Measurements from ENCODE around the gene SCARB2.
A peak's percentile ranks its signal among the peaks of the same experiment; 100 is the strongest.

Gene SCARB2

DNA sequence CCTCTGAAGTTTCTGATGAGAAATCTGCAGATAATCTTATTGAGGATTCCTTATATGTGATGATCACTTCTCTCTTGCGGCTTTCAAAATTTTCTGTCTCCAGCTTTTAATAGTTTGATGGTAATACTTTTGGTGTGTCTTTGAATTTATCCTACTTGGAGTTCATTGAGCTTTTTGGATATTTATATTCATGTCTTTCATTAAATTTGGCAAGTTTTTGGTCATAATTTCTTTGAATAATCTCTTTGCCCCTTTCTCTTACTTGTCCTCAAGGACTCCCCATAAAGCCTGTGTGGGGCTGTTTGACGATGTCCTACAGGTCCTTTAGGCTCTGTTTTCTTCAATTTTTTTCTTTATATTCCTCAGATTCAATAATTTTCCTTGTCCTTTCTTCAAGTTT lies 26.6 kb upstream of the SCARB2 start:
- H3K4me3 Mint-ChIP-seq = no peak overlapping the region
- H3K9me3 Mint-ChIP-seq = peaks cover 45% of the 10 kb centered on the region
- peaks cover 11% of the 10 kb centered on the region for H3K27me3 Mint-ChIP-seq (ENCODE audit: low read depth)
- TF ChIP-seq, protein P1, sequence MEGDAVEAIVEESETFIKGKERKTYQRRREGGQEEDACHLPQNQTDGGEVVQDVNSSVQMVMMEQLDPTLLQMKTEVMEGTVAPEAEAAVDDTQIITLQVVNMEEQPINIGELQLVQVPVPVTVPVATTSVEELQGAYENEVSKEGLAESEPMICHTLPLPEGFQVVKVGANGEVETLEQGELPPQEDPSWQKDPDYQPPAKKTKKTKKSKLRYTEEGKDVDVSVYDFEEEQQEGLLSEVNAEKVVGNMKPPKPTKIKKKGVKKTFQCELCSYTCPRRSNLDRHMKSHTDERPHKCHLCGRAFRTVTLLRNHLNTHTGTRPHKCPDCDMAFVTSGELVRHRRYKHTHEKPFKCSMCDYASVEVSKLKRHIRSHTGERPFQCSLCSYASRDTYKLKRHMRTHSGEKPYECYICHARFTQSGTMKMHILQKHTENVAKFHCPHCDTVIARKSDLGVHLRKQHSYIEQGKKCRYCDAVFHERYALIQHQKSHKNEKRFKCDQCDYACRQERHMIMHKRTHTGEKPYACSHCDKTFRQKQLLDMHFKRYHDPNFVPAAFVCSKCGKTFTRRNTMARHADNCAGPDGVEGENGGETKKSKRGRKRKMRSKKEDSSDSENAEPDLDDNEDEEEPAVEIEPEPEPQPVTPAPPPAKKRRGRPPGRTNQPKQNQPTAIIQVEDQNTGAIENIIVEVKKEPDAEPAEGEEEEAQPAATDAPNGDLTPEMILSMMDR (IDR thresholded peaks at IDR 0.05; ENCODE audit: unreplicated experiment in 3 of 3) = no peak
- no peaks in the 10 kb centered on the region for H3K36me3 Mint-ChIP-seq (ENCODE audit: low read depth)
- H3K4me1 Mint-ChIP-seq = peaks cover 16% of the 10 kb centered on the region
- no peak overlapping the region for H3K27ac Mint-ChIP-seq

DNA sequence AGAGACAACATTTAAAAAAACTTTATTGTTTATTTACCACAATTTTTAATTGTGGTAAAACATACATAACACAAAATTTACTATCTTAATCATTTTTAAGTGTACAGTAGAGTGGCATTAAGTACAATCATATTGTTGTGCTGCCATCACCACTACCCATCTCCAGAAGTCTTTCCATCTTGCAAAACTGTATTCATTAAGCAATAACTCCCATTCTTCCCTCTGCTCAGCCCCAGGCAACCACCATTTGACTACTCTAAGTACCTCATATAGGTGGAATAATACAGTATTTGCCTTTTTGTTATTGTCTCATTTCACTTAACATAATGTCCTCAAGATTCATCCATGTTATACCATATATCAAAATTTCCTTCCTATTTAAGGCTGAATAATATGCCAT lies 25.1 kb upstream of the SCARB2 start:
- H3K27me3 Mint-ChIP-seq (ENCODE audit: low read depth) = peaks cover 9% of the 10 kb centered on the region
- TF ChIP-seq, protein P1 (IDR thresholded peaks at IDR 0.05; ENCODE audit: unreplicated experiment in 3 of 3) = no peak
- H3K4me1 Mint-ChIP-seq = peaks cover 17% of the 10 kb centered on the region

DNA sequence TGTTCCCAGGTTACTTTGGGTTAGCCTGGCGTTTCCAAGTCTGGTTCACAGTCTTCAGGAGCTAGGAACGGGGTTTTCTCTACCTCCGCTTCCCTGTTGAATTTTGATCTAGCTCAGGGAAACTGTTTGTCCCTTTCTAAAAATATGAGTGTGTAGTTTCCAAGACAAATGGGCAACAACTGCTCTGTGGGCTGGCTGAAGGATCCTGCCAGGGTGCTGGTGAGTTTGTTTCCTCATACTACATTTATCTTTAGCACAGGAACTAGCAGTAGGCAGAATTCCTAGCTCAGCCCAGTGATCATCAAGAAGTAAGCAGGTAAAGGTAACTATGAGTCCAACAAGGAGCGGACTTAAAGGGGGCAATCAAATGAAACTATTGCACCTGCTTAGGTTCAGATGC lies 24.6 kb upstream of the SCARB2 start:
- Mint-ChIP-seq H3K4me3 (no peak overlapping the region), H3K9me3 (peaks cover 43% of the 10 kb centered on the region), H3K27me3 (ENCODE audit: low read depth) (peaks cover 4% of the 10 kb centered on the region), H3K27ac (peak overlapping the region in 2 of 3 experiments; percentile 5 to 32), H3K36me3 (ENCODE audit: low read depth) (no peaks in the 10 kb centered on the region), H3K4me1 (peaks cover 22% of the 10 kb centered on the region)
- TF ChIP-seq, protein P1 (IDR thresholded peaks at IDR 0.05; ENCODE audit: unreplicated experiment in 3 of 3) = no peak

More for the DNA sequence above, 25.1 kb upstream of the SCARB2 start:
- peak overlapping the region in 1 of 3 experiments; percentile 5 for H3K27ac Mint-ChIP-seq
- H3K9me3 Mint-ChIP-seq = peaks cover 45% of the 10 kb centered on the region
- no peaks in the 10 kb centered on the region for H3K36me3 Mint-ChIP-seq (ENCODE audit: low read depth)
- no peak overlapping the region for H3K4me3 Mint-ChIP-seq

DNA sequence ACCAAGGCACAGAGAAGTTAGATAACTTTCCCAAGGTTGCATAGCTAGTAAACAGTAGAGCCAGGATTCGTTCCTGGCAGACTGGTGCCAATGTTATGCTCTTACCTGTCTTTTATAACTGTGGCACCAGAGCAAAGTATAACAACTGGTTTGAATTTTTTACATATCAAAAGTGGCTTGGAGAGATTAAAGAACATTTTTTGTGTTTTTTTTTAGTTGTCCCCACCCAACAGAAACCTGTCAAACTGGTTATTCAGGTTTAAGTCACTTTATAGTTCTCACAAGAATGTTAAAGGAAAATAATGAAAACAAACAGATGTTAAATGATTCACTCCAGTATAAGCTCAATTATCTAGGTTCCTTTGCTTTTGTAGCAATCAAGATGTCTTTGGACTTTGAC lies 22.3 kb upstream of the SCARB2 start:
- TF ChIP-seq, protein P1 (IDR thresholded peaks at IDR 0.05; ENCODE audit: unreplicated experiment in 3 of 3) = no peak
- H3K27ac Mint-ChIP-seq = peak overlapping the region; percentile 43 to 69 (median 49)
- H3K9me3 Mint-ChIP-seq = peaks cover 32% of the 10 kb centered on the region
- no peak overlapping the region for H3K4me3 Mint-ChIP-seq
- peaks cover 4% of the 10 kb centered on the region for H3K27me3 Mint-ChIP-seq (ENCODE audit: low read depth)
- no peaks in the 10 kb centered on the region for H3K36me3 Mint-ChIP-seq (ENCODE audit: low read depth)
- H3K4me1 Mint-ChIP-seq = peaks cover 37% of the 10 kb centered on the region

DNA sequence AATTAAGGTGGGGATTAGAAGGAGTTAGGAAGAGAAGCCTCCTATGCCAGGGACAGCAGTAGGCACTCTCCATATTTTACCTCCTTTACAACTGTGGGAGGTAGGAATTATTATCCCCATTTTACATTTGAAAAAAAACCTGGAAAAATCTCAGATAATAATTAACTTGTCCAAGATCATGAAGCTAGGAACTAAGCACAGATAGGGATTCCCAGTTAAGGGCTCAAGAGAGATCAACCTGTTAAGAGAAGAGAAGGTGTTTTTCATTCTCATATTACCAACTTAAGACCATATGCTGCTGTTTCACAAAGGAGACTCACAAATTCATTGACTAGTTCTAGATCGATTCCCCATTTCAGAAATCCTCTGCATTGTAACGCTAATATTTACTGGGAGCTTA lies 21.8 kb upstream of the SCARB2 start:
- Mint-ChIP-seq H3K4me1 (peaks cover 37% of the 10 kb centered on the region), H3K4me3 (no peak overlapping the region), H3K27ac (peak overlapping the region; percentile 43 to 69 (median 49)), H3K36me3 (ENCODE audit: low read depth) (no peaks in the 10 kb centered on the region), H3K27me3 (ENCODE audit: low read depth) (peaks cover 4% of the 10 kb centered on the region), H3K9me3 (peaks cover 27% of the 10 kb centered on the region)
- TF ChIP-seq, protein P1 (IDR thresholded peaks at IDR 0.05; ENCODE audit: unreplicated experiment in 3 of 3) = no peak

DNA sequence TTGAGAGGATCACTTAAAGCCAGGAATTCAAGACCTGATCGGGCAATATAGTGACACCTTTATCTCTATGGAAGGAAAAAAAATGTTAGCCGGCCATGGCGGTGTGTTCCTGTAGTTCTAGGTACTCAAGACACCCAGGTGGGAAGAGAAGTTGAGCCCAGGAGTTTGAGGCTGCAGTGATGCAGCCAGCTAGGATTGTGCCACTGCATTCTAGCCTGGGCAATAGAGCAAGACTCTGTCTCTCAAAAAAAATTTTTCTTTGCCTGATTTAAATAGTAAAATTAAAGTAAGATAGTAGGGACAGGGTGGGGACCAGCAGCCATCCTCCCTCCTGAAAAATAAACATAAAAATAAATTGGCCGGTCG lies 21.0 kb upstream of the SCARB2 start:
- Mint-ChIP-seq H3K27me3 (ENCODE audit: low read depth) (peaks cover 4% of the 10 kb centered on the region), H3K36me3 (ENCODE audit: low read depth) (no peaks in the 10 kb centered on the region), H3K27ac (no peak overlapping the region), H3K9me3 (peaks cover 21% of the 10 kb centered on the region), H3K4me3 (no peak overlapping the region), H3K4me1 (peaks cover 37% of the 10 kb centered on the region)
- TF ChIP-seq, protein P1 (IDR thresholded peaks at IDR 0.05; ENCODE audit: unreplicated experiment in 3 of 3) = no peak

All from nephron (organoid).